HepG2 (cell line): ENCODE results near the gene PHLDB1. TPM values are rescaled to one million over a fixed set of nuclear protein-coding genes. Genes with fewer than 3 reads are reported as not detected.

Source experiments
- ATAC-seq: fragments of 200-7000 bp; cut with Tn5 transposase; 3 replicates; pipeline ENCODE4 v1.9.1; 2020; ENCODE audit warnings: mild to moderate bottlenecking, moderate library complexity
- BruUV-seq: library from RNA; stranded (reverse); fragments of 400-500 nt; replicated peaks from 2 replicates; lab custom pipeline; 2021; lab: Mats Ljungman, UMichigan
- CTCF ChIA-PET: fragments of 300-600 bp; formaldehyde crosslinking; extraction: SDS; loops from one replicate; lab custom pipeline; 2021; ENCODE audit warnings: low total read pairs, inconsistent platforms, low intra/inter-chr PET ratio; lab: Yijun Ruan, JAX
- POLR2A ChIA-PET: fragments of 350-600 bp; sonication (Branson Sonifier 250); formaldehyde crosslinking; loops from one replicate; lab custom pipeline; 2020; ENCODE audit warnings: antibody characterized with exemption, inconsistent platforms; lab: Yijun Ruan, JAX
- DNase-seq: peaks from one replicate; pipeline ENCODE4 v3.0.0-alpha.2; 2015; ENCODE audit warnings: low spot score
- FAIRE-seq: peaks from 3 replicates; lab custom pipeline; 2011; peaks lifted over from hg19 to GRCh38; lab: Jason Lieb, UNC
- H2AFZ ChIP-seq: one replicate; pipeline ENCODE4 v1.6.1; 2011; ENCODE audit warnings: low read length, inconsistent platforms
- H3K27ac ChIP-seq: fragments of 300-600 bp; 3 replicates; pipeline ENCODE4 v1.8.0; 2011; ENCODE audit warnings: mixed run types, mild to moderate bottlenecking, mixed read lengths, low read length, inconsistent platforms; ENCODE audit not compliant: insufficient read depth; ENCODE audit errors: extremely low read length
- H3K27me3 ChIP-seq, 2 experiments: fragments of 200-600 bp in 1 of 2; 2 replicates in 1 of 2; 3 replicates in 1 of 2; pipeline versions ENCODE4 v1.6.0 to v1.8.0; 2011; ENCODE audit warnings: low read length in 2 of 2, mild to moderate bottlenecking in 2 of 2, moderate library complexity in 2 of 2, inconsistent platforms in 1 of 2; ENCODE audit not compliant: insufficient read depth in 2 of 2, control insufficient read depth in 1 of 2
- H3K36me3 ChIP-seq, 2 experiments: fragments of 200-600 bp in 1 of 2; replicated peaks in 1 of 2; 2 replicates in 1 of 2; 3 replicates in 1 of 2; pipeline versions ENCODE4 v1.5.1 to v1.8.0; 2011; ENCODE audit warnings: low read length in 2 of 2, inconsistent platforms in 1 of 2; ENCODE audit not compliant: insufficient read depth in 2 of 2, control insufficient read depth in 1 of 2
- H3K4me1 ChIP-seq: 2 replicates; pipeline ENCODE4 v1.5.1; 2012; ENCODE audit warnings: low read length, inconsistent platforms; ENCODE audit not compliant: insufficient read depth
- H3K4me2 ChIP-seq: 2 replicates; pipeline ENCODE4 v1.6.0; 2011; ENCODE audit warnings: low read depth, low read length, inconsistent platforms
- H3K4me3 ChIP-seq, 3 experiments: fragments of 200-600 bp in 1 of 3; sonication (generic), shearing (Covaris generic) in 1 of 3; replicated peaks in 1 of 3; 2 replicates each; pipeline ENCODE4 v1.5.1; 2011 to 2016; ENCODE audit warnings: low read length in 3 of 3, inconsistent platforms in 2 of 3, low read depth in 2 of 3, mild to moderate bottlenecking in 2 of 3, control low read depth in 1 of 3, mixed read lengths in 1 of 3; ENCODE audit not compliant: insufficient read depth in 1 of 3
- H3K79me2 ChIP-seq: one replicate; pipeline ENCODE4 v1.6.1; 2011; ENCODE audit warnings: low read length, inconsistent platforms; ENCODE audit not compliant: insufficient read depth
- H3K9ac ChIP-seq: 2 replicates; pipeline ENCODE4 v1.6.0; 2011; ENCODE audit warnings: mild to moderate bottlenecking, low read depth, low read length, inconsistent platforms; ENCODE audit not compliant: insufficient read depth
- H3K9me3 ChIP-seq: 2 replicates; pipeline ENCODE4 v1.5.1; 2012; ENCODE audit warnings: mild to moderate bottlenecking, low read length
- H4K20me1 ChIP-seq: 2 replicates; pipeline ENCODE4 v1.6.0; 2011; ENCODE audit warnings: inconsistent platforms, mild to moderate bottlenecking, low read length, moderate library complexity; ENCODE audit not compliant: insufficient read depth
- EZH2 ChIP-seq: conservative IDR thresholded peaks from 2 replicates; pipeline ENCODE4 v1.6.1; 2012; ENCODE audit warnings: mild to moderate bottlenecking, low read depth, low read length, moderate library complexity
- POGZ ChIP-seq: sonication (generic); formaldehyde crosslinking; IDR thresholded peaks from 2 replicates; pipeline ENCODE4 v1.4.0; 2020; ENCODE audit warnings: mild to moderate bottlenecking, missing genetic modification reagents
- POLR2A ChIP-seq, 2 experiments: IDR thresholded peaks; 2 replicates each; pipeline ENCODE4 v1.6.1; 2011; ENCODE audit warnings: low read depth in 2 of 2, low read length in 2 of 2, mild to moderate bottlenecking in 1 of 2, moderate library complexity in 1 of 2; ENCODE audit not compliant: insufficient read depth in 1 of 2
- ZBTB42 ChIP-seq: sonication (generic); formaldehyde crosslinking; IDR thresholded peaks from 2 replicates; pipeline ENCODE4 v1.5.0; 2020; ENCODE audit warnings: mild to moderate bottlenecking, missing genetic modification reagents
- ZFX ChIP-seq: sonication (generic); formaldehyde crosslinking; IDR thresholded peaks from 2 replicates; pipeline ENCODE4 v1.4.0; 2020; ENCODE audit warnings: mild to moderate bottlenecking, low read depth, missing genetic modification reagents, moderate library complexity
- ZNF589 ChIP-seq: sonication (generic); formaldehyde crosslinking; conservative IDR thresholded peaks from 2 replicates; pipeline ENCODE4 v1.8.0; 2022; ENCODE audit warnings: mild to moderate bottlenecking, moderate library complexity, missing genetic modification reagents
- ZNF839 ChIP-seq: sonication (generic); formaldehyde crosslinking; IDR thresholded peaks from 2 replicates; pipeline ENCODE4 v1.4.0; 2020; ENCODE audit warnings: missing genetic modification reagents, mild to moderate bottlenecking, borderline replicate concordance
- WGBS: methylation state at CpG from one replicate; pipeline ENCODE4 v1.1.6; 2017; ENCODE audit warnings: low lambda C conversion rate; 5-methylcytosine and 5-hydroxymethylcytosine counted together
- in situ Hi-C: cut with HindIII; loops from 2 replicates; pipeline ENCODE4 v1.10.0; 2017; ENCODE audit warnings: low pct_unique_long_range_greater_than_20kb; ENCODE audit not compliant: extremely low pct_ligation_motif_present
- intact Hi-C: fragments of 100-400 bp; cut with micrococcal nuclease; formaldehyde crosslinking; loops from one replicate; pipeline ENCODE4 v1.10.0; 2022; ENCODE audit not compliant: unreplicated experiment
- polyA plus RNA-seq, 8 experiments: library from polyadenylated mRNA; depleted of rRNA in 3 of 8; stranded (reverse) in 7 of 8; unstranded in 1 of 8; fragments of >200 nt; fragmentation: Illumina TruSeq in 4 of 8; extraction: Trizol in 4 of 8; gene quantifications; 2 replicates each; pipeline versions ENCODE4 v1.2.1 to v1.2.3, GENCODE V29; 2011 to 2016; ENCODE audit warnings: low read depth in 4 of 8, missing spikeins in 1 of 8, mixed read lengths in 1 of 8; ENCODE audit not compliant: insufficient read depth in 1 of 8
- total RNA-seq, 5 experiments: library from RNA; depleted of rRNA; stranded (reverse); fragments of >200 nt; fragmentation: Illumina TruSeq; extraction: Trizol; gene quantifications; 2 replicates each; pipeline ENCODE4 v1.2.3, GENCODE V29; 2016; ENCODE audit warnings: low read depth in 1 of 5

The PHLDB1 gene
- total and polyA plus RNA-seq, 2 of the 13 experiments (the other 11 are each of a cell fraction or from before 2014, with no cell fraction given) = 13.8 to 14.2 TPM

GRCh38 chr11:118618991-118619375, 11.6 kb downstream of the PHLDB1 start:
- CTCF ChIA-PET = no interaction called here

GRCh38 chr11:118619444-118620197, 12.2 kb downstream of the PHLDB1 start:
- in situ Hi-C loops = no loop called here
- DNase-seq (no peak), ATAC-seq (no peak), FAIRE-seq (no peak)
- Histone ChIP-seq H3K27ac (peak overlapping the region; percentile 95), H3K4me3 (peak overlapping the region; percentile 81 to 97 (median 87)), H2AFZ (no peak overlapping the region), H3K36me3 (no peaks in the 10 kb centered on the region; a peak in 1 of 5 replicates), H3K9me3 (no peaks in the 10 kb centered on the region), H3K4me2 (peak overlapping the region; percentile 98), H3K79me2 (peaks cover 9% of the 10 kb centered on the region), H4K20me1 (no peaks in the 10 kb centered on the region), H3K4me1 (peaks cover 73% of the 10 kb centered on the region), H3K9ac (peak overlapping the region; percentile 82; the same call in 1 of the 2 replicates), H3K27me3 (no peaks in the 10 kb centered on the region; a peak in 1 of 5 replicates)
- intact Hi-C loops = loop anchor here (5.0 kb wide), 1 partner anchor 38 kb away; no protein-coding TSS in a partner anchor
- WGBS = 80% methylated on average over 6 of the region's 6 CpGs
- no TSS peak for BruUV-seq
- CTCF ChIA-PET = no interaction called here
- POLR2A ChIA-PET = interaction anchor here (1.0 to 2.7 kb wide), 4 partner anchors 10 to 20 kb away, joined by 3 to 83 read pairs (median 10); partner anchors contain the start of gene PHLDB1
- TF ChIP-seq ZNF589 (CRISPR knock-in tag) = peak; percentile 31; the same call in 1 of the 2 replicates
- no peak for TF ChIP-seq POGZ (CRISPR knock-in tag)

More at GRCh38 chr11:118618991-118619375, 11.6 kb downstream of the PHLDB1 start:
- POLR2A ChIA-PET = interaction anchor here (1.0 to 1.1 kb wide), 2 partner anchors 10 to 12 kb away, joined by 3 to 6 read pairs; partner anchors contain the start of gene PHLDB1
- Histone ChIP-seq H3K36me3 (peaks cover 0 to 1% of the 10 kb centered on the region in 2 experiments; a peak in 1 of 5 replicates), H2AFZ (no peak overlapping the region), H3K79me2 (peaks cover 9% of the 10 kb centered on the region), H3K9ac (no peak overlapping the region), H3K27me3 (no peaks in the 10 kb centered on the region; a peak in 1 of 5 replicates), H3K4me1 (peaks cover 76% of the 10 kb centered on the region), H3K4me2 (no peak overlapping the region), H3K27ac (no peak overlapping the region), H3K9me3 (no peaks in the 10 kb centered on the region), H3K4me3 (no peak overlapping the region), H4K20me1 (no peaks in the 10 kb centered on the region)
- ATAC-seq (no peak), DNase-seq (no peak), FAIRE-seq (no peak)
- TF ChIP-seq POLR2A (IDR thresholded peaks at IDR 0.05; ENCODE audit: insufficient read depth in 1 of 2, low read depth in 2 of 2, low read length in 2 of 2) = peak in 1 of 2 experiments; percentile 11; a peak in 1 of 4 replicates
- no peak for TF ChIP-seq EZH2
- no peak for TF ChIP-seq ZBTB42 (CRISPR knock-in tag)
- TF ChIP-seq ZFX (CRISPR knock-in tag) = 0 out of 2 replicates have a peak, but pooled peaks have one; percentile 15
- no peak for TF ChIP-seq ZNF839
- no TSS peak for BruUV-seq
- intact Hi-C loops = no loop called here
- WGBS = 81% methylated on average over 3 of the region's 4 CpGs
- in situ Hi-C loops = no loop called here
